HepG2 (cell line): ENCODE results near the gene SYS1. TPM values are rescaled to one million over a fixed set of nuclear protein-coding genes. Genes with fewer than 3 reads are reported as not detected.

Source experiments
- ARNT ChIP-seq: fragments of 450-650 bp; IDR thresholded peaks from 2 replicates; pipeline ENCODE4 v1.6.1; 2017
- ATRX ChIP-seq: sonication (generic); formaldehyde crosslinking; IDR thresholded peaks from 2 replicates; pipeline ENCODE4 v1.4.0; 2020; ENCODE audit warnings: missing genetic modification reagents, borderline replicate concordance
- CSRNP1 ChIP-seq: sonication (generic); formaldehyde crosslinking; IDR thresholded peaks from 2 replicates; pipeline ENCODE4 v1.8.1; 2023; ENCODE audit warnings: mild to moderate bottlenecking, missing genetic modification reagents
- FOXO1 ChIP-seq: sonication (generic); formaldehyde crosslinking; IDR thresholded peaks from 2 replicates; pipeline ENCODE4 v1.4.0; 2020; ENCODE audit warnings: missing genetic modification reagents
- GATA4 ChIP-seq: sonication (generic); IDR thresholded peaks from 2 replicates; pipeline ENCODE4 v1.6.1; 2016; ENCODE audit warnings: antibody characterized with exemption, low read depth, borderline replicate concordance
- IRF9 ChIP-seq: sonication (generic); formaldehyde crosslinking; IDR thresholded peaks from 2 replicates; pipeline ENCODE4 v1.8.0; 2022; ENCODE audit warnings: missing genetic modification reagents, mild to moderate bottlenecking, borderline replicate concordance
- KDM6A ChIP-seq: IDR thresholded peaks from 2 replicates; pipeline ENCODE4 v1.6.1; 2016; ENCODE audit warnings: low read depth
- PPARG ChIP-seq: conservative IDR thresholded peaks from 2 replicates; pipeline ENCODE4 v1.6.1; 2016; ENCODE audit warnings: missing biosample characterization, missing genetic modification reagents
- SATB2 ChIP-seq: sonication (generic); formaldehyde crosslinking; IDR thresholded peaks from 2 replicates; pipeline ENCODE4 v1.5.0; 2020; ENCODE audit warnings: missing genetic modification reagents
- SRF ChIP-seq: IDR thresholded peaks from 2 replicates; pipeline ENCODE4 v1.6.1; 2011; ENCODE audit warnings: mild to moderate bottlenecking, low read depth, low read length, moderate library complexity
- TOE1 ChIP-seq: sonication (generic); formaldehyde crosslinking; IDR thresholded peaks from 2 replicates; pipeline ENCODE4 v1.4.0; 2020; ENCODE audit warnings: mild to moderate bottlenecking, missing genetic modification reagents
- YY1 ChIP-seq: IDR thresholded peaks from 2 replicates; pipeline ENCODE4 v1.6.1; 2011; ENCODE audit warnings: low read length, low read depth, moderate library complexity, mild to moderate bottlenecking; ENCODE audit not compliant: insufficient read depth, insufficient replicate concordance
- ZBTB1 ChIP-seq: sonication (generic); formaldehyde crosslinking; IDR thresholded peaks from 2 replicates; pipeline ENCODE4 v1.4.0; 2020; ENCODE audit warnings: missing genetic modification reagents, borderline replicate concordance
- ZNF12 ChIP-seq: sonication (generic); formaldehyde crosslinking; IDR thresholded peaks from 2 replicates; pipeline ENCODE4 v1.5.0; 2020; ENCODE audit warnings: missing genetic modification reagents
- ZNF317 ChIP-seq: sonication (generic); formaldehyde crosslinking; IDR thresholded peaks from 2 replicates; pipeline ENCODE4 v1.5.0; 2020; ENCODE audit warnings: mild to moderate bottlenecking, missing genetic modification reagents
- ZNF547 ChIP-seq: sonication (generic); formaldehyde crosslinking; IDR thresholded peaks from 2 replicates; pipeline ENCODE4 v1.5.1; 2020; ENCODE audit warnings: mild to moderate bottlenecking, missing genetic modification reagents
- ZNF589 ChIP-seq: sonication (generic); formaldehyde crosslinking; conservative IDR thresholded peaks from 2 replicates; pipeline ENCODE4 v1.8.0; 2022; ENCODE audit warnings: mild to moderate bottlenecking, moderate library complexity, missing genetic modification reagents
- ZNF639 ChIP-seq: conservative IDR thresholded peaks from 2 replicates; pipeline ENCODE4 v1.6.1; 2018; ENCODE audit warnings: missing genetic modification reagents
- ZNF704 ChIP-seq: sonication (generic); formaldehyde crosslinking; IDR thresholded peaks from 2 replicates; pipeline ENCODE4 v1.8.1; 2023; ENCODE audit warnings: mild to moderate bottlenecking, inconsistent platforms, moderate library complexity, missing genetic modification reagents, borderline replicate concordance
- ZNF770 ChIP-seq: sonication (generic); formaldehyde crosslinking; IDR thresholded peaks from 2 replicates; pipeline ENCODE4 v1.5.0; 2020; ENCODE audit warnings: mild to moderate bottlenecking, missing genetic modification reagents
- ZNF773 ChIP-seq: sonication (generic); formaldehyde crosslinking; IDR thresholded peaks from 2 replicates; pipeline ENCODE4 v1.4.0; 2020; ENCODE audit warnings: missing genetic modification reagents, borderline replicate concordance
- polyA plus RNA-seq, 8 experiments: library from polyadenylated mRNA; depleted of rRNA in 3 of 8; stranded (reverse) in 7 of 8; unstranded in 1 of 8; fragments of >200 nt; fragmentation: Illumina TruSeq in 4 of 8; extraction: Trizol in 4 of 8; gene quantifications; 2 replicates each; pipeline versions ENCODE4 v1.2.1 to v1.2.3, GENCODE V29; 2011 to 2016; ENCODE audit warnings: low read depth in 4 of 8, missing spikeins in 1 of 8, mixed read lengths in 1 of 8; ENCODE audit not compliant: insufficient read depth in 1 of 8
- total RNA-seq, 5 experiments: library from RNA; depleted of rRNA; stranded (reverse); fragments of >200 nt; fragmentation: Illumina TruSeq; extraction: Trizol; gene quantifications; 2 replicates each; pipeline ENCODE4 v1.2.3, GENCODE V29; 2016; ENCODE audit warnings: low read depth in 1 of 5

SYS1 gene
- total and polyA plus RNA-seq, 2 of the 13 experiments (the other 11 are each of a cell fraction or from before 2014, with no cell fraction given): 38.3 to 65.6 TPM

- TF ChIP-seq ZNF770 (CRISPR knock-in tag): no peak; the same call in 1 of the 2 replicates
- TF ChIP-seq ZNF547 (CRISPR knock-in tag): peak; percentile 79; the same call in 1 of the 2 replicates
- 0 out of 2 replicates have a peak, but pooled peaks have one; percentile 24 for TF ChIP-seq SATB2 (CRISPR knock-in tag)
- TF ChIP-seq ATRX (CRISPR knock-in tag): no peak
- no peak for TF ChIP-seq ARNT
- no peak for TF ChIP-seq ZBTB1 (CRISPR knock-in tag)
- peak; percentile 72; the same call in 1 of the 2 replicates for TF ChIP-seq FOXO1 (CRISPR knock-in tag)
- peak; percentile 39; the same call in 1 of the 2 replicates for TF ChIP-seq PPARG (CRISPR knock-in tag)
- peak; percentile 96; the same call in 1 of the 2 replicates for TF ChIP-seq IRF9
- TF ChIP-seq YY1: peak; percentile 81
- peak; percentile 90; the same call in 1 of the 2 replicates for TF ChIP-seq GATA4
- TF ChIP-seq KDM6A (CRISPR knock-in tag): no peak
- TF ChIP-seq SRF: no peak
- TF ChIP-seq ZNF317: peak; percentile 77
- peak; percentile 80; the same call in 1 of the 2 replicates for TF ChIP-seq CSRNP1 (CRISPR knock-in tag)
- TF ChIP-seq ZNF12 (CRISPR knock-in tag): peak; percentile 41; the same call in 1 of the 2 replicates
- TF ChIP-seq TOE1 (CRISPR knock-in tag): no peak
- TF ChIP-seq ZNF704 (CRISPR knock-in tag): peak; percentile 71
- TF ChIP-seq ZNF639: no peak; the same call in 1 of the 2 replicates
- TF ChIP-seq ZNF589 (CRISPR knock-in tag): 0 out of 2 replicates have a peak, but pooled peaks have one; percentile 36
- TF ChIP-seq ZNF773 (CRISPR knock-in tag): no peak
These were observed 14.8 kb upstream of the SYS1 start, which contains the start of gene SDC4 (continued) for GRCh38 chr20:45347936-45348778.
